ENCODE data around the gene SEPSECS. TPM values are rescaled to one million over a fixed set of nuclear protein-coding genes. Genes with fewer than 3 reads are reported as not detected.

SEPSECS gene
- total RNA-seq, 1 experiment from 2014 or later = 4.2 TPM

DNA sequence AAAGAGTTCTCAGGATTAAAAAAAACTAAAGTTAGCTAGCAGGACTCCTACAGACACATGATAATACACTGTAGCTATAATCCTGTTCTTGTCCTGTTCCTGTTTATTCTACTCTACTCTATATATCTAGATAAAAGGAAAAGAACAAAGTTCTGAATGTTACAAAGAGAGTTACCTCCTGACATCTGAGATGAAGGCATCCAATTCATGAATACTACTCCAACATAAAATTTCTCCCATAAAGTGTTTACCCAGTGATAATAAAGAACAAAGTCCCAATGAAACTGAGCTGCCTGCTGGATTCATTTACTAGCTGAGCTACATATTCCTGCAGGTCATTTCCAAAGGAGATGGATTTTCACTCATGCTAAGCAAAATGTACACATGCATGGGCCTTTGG is 27.1 kb downstream of the SEPSECS start:
- TF ChIP-seq CTCF (conservative IDR thresholded peaks at IDR 0.05) = no peak
- no peak overlapping the region for H3K18ac ChIP-seq (ENCODE audit: insufficient read length, low read depth, low read length)
- peaks cover 45 to 49% of the 10 kb centered on the region in 2 experiments for H3K4me1 Mint-ChIP-seq
- no peaks in the 10 kb centered on the region for H3K27me3 Mint-ChIP-seq (ENCODE audit: low read depth)
- no peak overlapping the region for H2BK15ac ChIP-seq (ENCODE audit: low read depth, low read length)
- no peak overlapping the region for H2AK5ac ChIP-seq (ENCODE audit: insufficient read length, low read length)
- H3K23ac ChIP-seq (ENCODE audit: insufficient read length, low read depth, low read length) = no peak overlapping the region
- H2AFZ ChIP-seq (ENCODE audit: low read length) = no peak overlapping the region
- H3K27me3 ChIP-seq (ENCODE audit: insufficient read depth, low read length) = no peaks in the 10 kb centered on the region
- H2BK120ac ChIP-seq (ENCODE audit: low read depth, low read length, poor library complexity, severe bottlenecking) = no peak overlapping the region
- no peak overlapping the region for H3K14ac ChIP-seq (ENCODE audit: insufficient read depth, low read length)
- H3K4me2 ChIP-seq (ENCODE audit: insufficient read depth, insufficient read length, low read length) = no peak overlapping the region
- H4K91ac ChIP-seq (ENCODE audit: insufficient read length, low read depth, low read length) = no peak overlapping the region
- no peaks in the 10 kb centered on the region for H3K79me2 ChIP-seq (ENCODE audit: insufficient read depth, low read length)
- H3K27ac ChIP-seq (ENCODE audit: insufficient read length, low read depth, low read length) = no peak overlapping the region
- no peak overlapping the region for H3K27ac Mint-ChIP-seq
- H2BK20ac ChIP-seq (ENCODE audit: low read depth, low read length, poor library complexity, severe bottlenecking) = no peak overlapping the region
- H3K4me1 ChIP-seq (ENCODE audit: insufficient read depth, low read length) = peaks cover 2% of the 10 kb centered on the region; the same call in 1 of the 2 replicates
- H3K9me3 ChIP-seq (ENCODE audit: control insufficient read depth, low read depth, low read length) = no peaks in the 10 kb centered on the region
- H3K36me3 Mint-ChIP-seq (ENCODE audit: insufficient read depth in 1 of 3, low read depth in 3 of 3) = peaks cover 14 to 25% (median 19%) of the 10 kb centered on the region in 3 experiments
- H3K56ac ChIP-seq (ENCODE audit: insufficient read length, low read depth, low read length) = no peak overlapping the region
- no peaks in the 10 kb centered on the region for H3K23me2 ChIP-seq (ENCODE audit: insufficient read length, low read depth, low read length, poor library complexity, severe bottlenecking)
- peaks cover 15 to 18% of the 10 kb centered on the region in 2 experiments for H3K9me3 Mint-ChIP-seq
- H3K79me1 ChIP-seq (ENCODE audit: insufficient read depth, low read depth, low read length, poor library complexity, severe bottlenecking) = no peaks in the 10 kb centered on the region
- H4K8ac ChIP-seq (replicated peaks; ENCODE audit: insufficient read length, low read depth, low read length) = no peak overlapping the region
- H3K9ac ChIP-seq (ENCODE audit: extremely low read depth, insufficient read length, low read length) = no peak overlapping the region
- no peak overlapping the region for H4K5ac ChIP-seq (ENCODE audit: insufficient read length, low read depth, low read length)
- DNase-seq = no peak
- H4K20me1 ChIP-seq (ENCODE audit: control insufficient read depth, insufficient read depth, insufficient read length) = no peaks in the 10 kb centered on the region
- H2BK5ac ChIP-seq (ENCODE audit: insufficient read length, low read length) = no peak overlapping the region
- H3T11ph ChIP-seq (ENCODE audit: low read length) = no peak overlapping the region
- no peak overlapping the region for H3K4ac ChIP-seq (ENCODE audit: low read depth, low read length)
- H3K4me3 Mint-ChIP-seq = no peak overlapping the region
- no peak overlapping the region for H2BK12ac ChIP-seq (ENCODE audit: insufficient read length, low read depth, low read length)
